ES-I3 (cell line): ENCODE data around the gene F2.

Experiments used
- H3K36me3 ChIP-seq: 2 replicates; pipeline ENCODE4 v1.6.1; 2013; ENCODE audit warnings: mild to moderate bottlenecking, low read length, control low read depth, moderate library complexity; ENCODE audit not compliant: insufficient read depth
- H3K4me1 ChIP-seq: 2 replicates; pipeline ENCODE4 v1.6.1; 2013; ENCODE audit warnings: mild to moderate bottlenecking, control low read depth, low read length; ENCODE audit not compliant: insufficient read depth
- H3K9ac ChIP-seq: 2 replicates; pipeline ENCODE4 v1.6.1; 2013; ENCODE audit warnings: low read depth, mild to moderate bottlenecking, low read length, moderate library complexity
- H3K9me3 ChIP-seq: 2 replicates; pipeline ENCODE4 v1.6.1; 2013; ENCODE audit warnings: mild to moderate bottlenecking, low read length, moderate library complexity; ENCODE audit not compliant: control insufficient read depth, insufficient read depth

Gene F2

DNA sequence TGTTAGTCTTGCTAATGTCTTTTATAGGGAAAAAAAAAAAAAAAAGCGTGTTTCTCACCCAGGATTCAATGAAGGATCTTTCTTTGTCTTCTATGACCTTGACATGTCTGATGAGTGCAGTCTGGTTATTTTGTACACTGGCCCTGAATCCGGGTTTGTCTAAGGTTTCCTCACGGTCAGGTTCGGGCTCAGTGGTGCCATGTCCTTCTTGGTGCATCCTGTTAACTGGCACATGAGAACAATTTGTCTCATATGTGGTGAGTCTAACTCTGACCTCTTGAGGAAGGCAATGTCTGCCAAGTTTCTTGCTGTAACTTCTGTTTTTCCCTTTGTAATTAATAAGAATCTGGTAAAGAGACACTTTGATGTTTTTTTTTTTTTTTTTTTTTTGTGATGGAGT lies 12.5 kb downstream of the F2 start:
- no peaks in the 10 kb centered on the region for H3K9me3 ChIP-seq
- no peaks in the 10 kb centered on the region for H3K36me3 ChIP-seq
- no peak overlapping the region for H3K9ac ChIP-seq
- no peaks in the 10 kb centered on the region for H3K4me1 ChIP-seq

DNA sequence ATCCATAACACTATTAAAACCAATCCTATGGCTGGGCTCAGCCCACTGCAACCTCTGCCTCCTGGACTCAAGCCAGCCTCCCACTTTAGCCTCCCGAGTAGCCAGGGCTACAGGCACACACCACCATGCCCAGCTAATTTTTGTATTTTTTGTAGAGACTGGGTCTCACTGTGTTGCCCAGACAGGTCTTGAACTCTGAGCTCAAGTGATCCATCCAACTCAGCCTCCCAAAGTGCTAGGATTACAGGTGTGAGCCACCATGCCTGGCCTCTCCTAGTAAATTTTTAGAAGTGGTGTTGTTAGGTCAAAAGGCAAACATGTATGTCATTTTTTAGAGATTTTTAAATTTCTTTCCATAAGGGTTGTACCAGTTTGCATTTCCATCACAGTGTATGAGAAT lies 14.2 kb downstream of the F2 start:
- H3K36me3 ChIP-seq = no peaks in the 10 kb centered on the region
- H3K4me1 ChIP-seq = no peaks in the 10 kb centered on the region
- no peak overlapping the region for H3K9ac ChIP-seq
- H3K9me3 ChIP-seq = no peaks in the 10 kb centered on the region

DNA sequence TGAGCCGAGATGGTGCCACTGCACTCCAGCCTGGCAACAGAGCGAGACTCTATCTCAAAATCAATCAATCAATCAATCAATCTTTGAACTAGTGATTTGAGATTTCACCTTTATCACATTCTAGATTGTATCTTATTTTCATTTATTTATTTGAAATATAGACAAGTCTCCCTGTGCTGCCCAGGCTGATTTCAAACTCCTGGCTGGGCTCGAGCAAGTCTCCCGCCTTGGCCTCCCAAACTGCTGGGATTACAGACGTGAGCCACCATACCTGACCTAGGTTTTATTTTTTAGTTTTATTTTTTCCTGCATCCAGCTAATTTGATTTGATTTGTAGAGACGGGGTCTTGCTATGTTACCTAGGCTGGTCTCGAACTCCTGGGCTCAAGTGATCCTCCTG lies 17.1 kb downstream of the F2 start:
- Histone ChIP-seq H3K9ac (no peak overlapping the region), H3K9me3 (no peaks in the 10 kb centered on the region), H3K36me3 (no peaks in the 10 kb centered on the region), H3K4me1 (no peaks in the 10 kb centered on the region)

DNA sequence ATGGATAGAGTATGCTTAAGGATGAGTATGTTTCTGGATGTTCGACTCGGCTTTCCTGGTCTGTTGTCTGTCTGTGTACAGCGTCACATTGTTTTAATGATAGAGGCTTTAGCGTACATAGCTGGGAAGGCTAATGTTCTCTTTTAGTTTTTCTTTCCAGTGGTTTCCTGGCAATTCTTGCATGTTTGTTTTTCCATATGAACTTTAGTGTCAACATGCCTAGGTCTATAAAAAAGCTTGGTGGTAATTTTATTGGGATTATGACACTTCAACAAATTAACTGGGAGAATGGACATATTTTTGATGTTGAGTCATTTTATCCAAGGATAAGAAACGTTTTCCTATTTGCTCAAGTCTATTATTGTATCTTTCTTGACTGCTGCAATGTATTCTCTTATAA lies 17.6 kb downstream of the F2 start:
- Histone ChIP-seq H3K36me3 (peaks cover 2% of the 10 kb centered on the region; the same call in 1 of the 2 replicates), H3K4me1 (no peaks in the 10 kb centered on the region), H3K9me3 (no peaks in the 10 kb centered on the region), H3K9ac (no peak overlapping the region)

DNA sequence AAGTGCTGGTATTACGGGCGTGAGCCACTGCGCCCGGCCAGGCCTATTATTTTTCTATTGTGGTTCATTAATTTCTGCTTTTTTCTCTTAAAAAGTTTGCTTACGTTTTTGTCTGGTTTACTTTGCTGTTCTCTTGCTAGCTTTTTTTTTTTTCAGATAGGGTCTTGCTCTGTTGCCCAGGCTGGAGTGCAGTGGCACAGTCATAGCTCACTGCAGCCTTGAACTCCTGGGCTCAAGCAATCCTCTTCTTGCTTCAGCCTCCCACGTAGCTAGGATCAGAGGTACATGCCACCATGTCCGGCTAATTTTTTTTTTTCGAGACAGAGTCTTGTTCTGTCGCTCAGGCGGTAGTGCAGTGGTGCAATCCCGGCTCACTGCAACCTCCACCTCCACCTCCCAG lies 18.7 kb downstream of the F2 start:
- Histone ChIP-seq H3K4me1 (no peaks in the 10 kb centered on the region), H3K9me3 (no peaks in the 10 kb centered on the region), H3K9ac (no peak overlapping the region), H3K36me3 (peaks cover 10% of the 10 kb centered on the region)

DNA sequence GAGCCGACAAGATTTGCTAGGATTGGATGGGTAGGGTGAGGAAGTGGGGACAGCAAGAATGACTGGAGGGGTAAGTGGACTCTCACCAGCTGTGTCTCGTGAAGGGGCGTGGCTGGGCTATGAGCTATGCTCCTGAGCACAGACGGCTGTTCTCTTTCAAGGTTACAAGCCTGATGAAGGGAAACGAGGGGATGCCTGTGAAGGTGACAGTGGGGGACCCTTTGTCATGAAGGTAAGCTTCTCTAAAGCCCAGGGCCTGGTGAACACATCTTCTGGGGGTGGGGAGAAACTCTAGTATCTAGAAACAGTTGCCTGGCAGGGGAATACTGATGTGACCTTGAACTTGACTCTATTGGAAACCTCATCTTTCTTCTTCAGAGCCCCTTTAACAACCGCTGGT lies 19.9 kb downstream of the F2 start:
- Histone ChIP-seq H3K4me1 (no peaks in the 10 kb centered on the region), H3K36me3 (peaks cover 18% of the 10 kb centered on the region), H3K9ac (no peak overlapping the region), H3K9me3 (no peaks in the 10 kb centered on the region)

DNA sequence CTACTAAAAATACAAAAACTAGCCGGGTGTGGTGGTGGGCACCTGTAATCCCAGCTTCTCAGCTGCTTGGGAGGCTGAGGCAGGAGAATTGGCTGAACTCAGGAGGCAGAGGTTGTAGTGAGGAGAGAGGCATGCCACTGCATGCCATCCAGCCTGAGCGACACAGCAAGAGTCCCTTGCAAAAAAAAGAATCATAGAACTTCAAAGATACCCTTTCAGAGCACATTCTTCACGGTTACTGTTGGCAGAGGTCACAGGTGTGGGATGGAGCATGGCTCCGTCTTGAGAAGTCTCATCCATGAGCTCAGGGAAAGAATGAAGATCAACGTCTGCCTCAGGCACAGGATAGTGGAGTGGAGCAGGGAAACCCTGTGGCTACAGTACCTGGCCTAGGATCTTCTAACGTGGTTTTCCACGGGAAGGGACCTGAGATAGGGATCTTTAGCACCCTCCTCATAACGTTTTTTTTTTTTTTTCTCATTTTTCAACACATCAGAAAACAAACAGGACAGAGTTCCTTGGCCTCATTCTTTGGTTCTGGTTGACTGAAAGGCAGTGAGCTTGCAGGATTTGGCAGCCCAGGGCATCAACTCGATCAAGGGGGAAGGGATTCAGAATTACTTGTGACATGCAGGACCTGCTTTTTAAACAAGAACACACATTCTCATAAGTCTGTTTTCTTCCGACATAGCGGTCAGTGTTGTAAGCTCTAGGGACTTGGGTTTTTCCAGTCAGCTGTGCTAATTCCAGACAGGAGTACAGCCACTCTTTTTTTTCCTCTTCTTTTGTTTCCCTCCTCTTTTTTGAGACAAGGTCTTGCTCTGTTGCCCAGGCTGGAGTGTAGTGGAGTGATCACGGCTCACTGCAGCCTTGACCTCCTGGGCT lies 22.8 kb downstream of the F2 start:
- no peaks in the 10 kb centered on the region for H3K4me1 ChIP-seq
- H3K9me3 ChIP-seq = no peaks in the 10 kb centered on the region
- H3K9ac ChIP-seq = no peak overlapping the region
- H3K36me3 ChIP-seq = peaks cover 32% of the 10 kb centered on the region

DNA sequence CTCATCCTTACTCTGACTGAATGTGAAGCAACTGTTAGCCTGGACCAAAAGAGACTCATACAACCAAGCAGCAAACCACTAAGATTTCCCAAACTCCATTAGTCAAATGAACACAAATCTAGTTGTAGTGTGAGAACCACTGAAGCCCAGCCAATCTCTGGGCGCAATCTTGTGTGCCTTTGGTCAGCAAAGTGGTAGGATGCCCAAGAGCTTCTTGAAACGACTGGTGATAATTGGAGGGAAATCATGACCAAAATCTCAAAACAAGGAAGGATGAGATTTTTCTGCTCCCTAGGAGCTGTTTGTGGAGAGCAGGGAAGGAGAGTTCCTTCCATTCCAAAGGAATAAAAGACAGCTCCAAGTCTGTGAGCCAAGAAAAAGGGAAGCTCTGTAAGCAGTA lies 24.0 kb downstream of the F2 start:
- no peaks in the 10 kb centered on the region for H3K9me3 ChIP-seq
- peaks cover 32% of the 10 kb centered on the region for H3K36me3 ChIP-seq
- H3K4me1 ChIP-seq = no peaks in the 10 kb centered on the region
- H3K9ac ChIP-seq = no peak overlapping the region

DNA sequence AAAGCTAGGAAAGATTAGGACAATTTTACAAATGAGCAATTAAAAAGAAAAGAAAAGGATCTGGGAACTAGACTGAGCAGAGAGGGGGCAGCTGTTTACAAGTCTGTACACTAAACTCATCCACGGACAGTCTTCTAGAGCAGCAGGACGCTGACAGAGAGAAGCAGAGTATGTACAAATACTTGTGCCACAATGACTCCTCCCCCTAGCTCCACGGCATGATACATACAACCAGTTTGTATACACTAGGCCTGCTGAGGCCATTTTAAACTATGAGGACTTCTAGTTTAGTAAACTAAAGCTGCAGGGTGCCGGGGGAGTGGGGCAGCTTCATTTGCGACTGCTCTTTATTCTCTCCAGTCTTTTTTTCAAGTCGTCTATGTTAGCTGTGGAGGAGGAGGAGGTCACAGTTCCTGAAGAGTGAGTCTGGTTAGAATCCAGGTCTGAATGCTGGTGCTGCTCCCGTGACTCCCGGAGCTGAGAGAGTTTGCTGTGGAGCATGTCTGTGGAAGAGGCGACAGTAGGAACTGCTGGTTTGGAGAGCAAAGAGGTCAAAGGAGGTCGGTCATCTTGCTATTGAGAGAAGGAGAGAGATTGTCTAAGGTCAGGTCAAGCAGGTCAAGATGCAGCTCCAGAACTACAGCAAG lies 24.8 kb downstream of the F2 start:
- Histone ChIP-seq H3K36me3 (peaks cover 32% of the 10 kb centered on the region), H3K9ac (no peak overlapping the region), H3K4me1 (no peaks in the 10 kb centered on the region), H3K9me3 (no peaks in the 10 kb centered on the region)

DNA sequence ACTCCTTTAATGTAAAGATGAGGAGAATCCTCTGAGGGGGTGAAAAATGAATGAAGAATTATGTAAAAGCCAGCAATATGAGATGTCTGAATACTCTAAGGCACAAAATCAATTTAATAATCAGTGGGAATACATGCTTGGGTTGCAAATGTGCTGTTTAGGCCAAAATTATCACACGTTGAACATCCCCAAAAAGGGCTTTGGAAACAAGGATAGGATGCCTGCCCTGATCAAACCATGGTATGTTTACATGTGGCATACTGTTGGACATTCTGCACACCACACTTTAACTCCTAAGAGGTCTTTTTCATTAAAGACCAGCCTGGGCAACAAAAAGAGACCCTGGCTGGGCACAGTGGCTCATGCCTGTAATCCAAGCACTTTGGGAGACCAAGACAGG lies 26.3 kb downstream of the F2 start:
- H3K9me3 ChIP-seq = no peaks in the 10 kb centered on the region
- H3K9ac ChIP-seq = no peak overlapping the region
- H3K4me1 ChIP-seq = no peaks in the 10 kb centered on the region
- peaks cover 39% of the 10 kb centered on the region for H3K36me3 ChIP-seq

DNA sequence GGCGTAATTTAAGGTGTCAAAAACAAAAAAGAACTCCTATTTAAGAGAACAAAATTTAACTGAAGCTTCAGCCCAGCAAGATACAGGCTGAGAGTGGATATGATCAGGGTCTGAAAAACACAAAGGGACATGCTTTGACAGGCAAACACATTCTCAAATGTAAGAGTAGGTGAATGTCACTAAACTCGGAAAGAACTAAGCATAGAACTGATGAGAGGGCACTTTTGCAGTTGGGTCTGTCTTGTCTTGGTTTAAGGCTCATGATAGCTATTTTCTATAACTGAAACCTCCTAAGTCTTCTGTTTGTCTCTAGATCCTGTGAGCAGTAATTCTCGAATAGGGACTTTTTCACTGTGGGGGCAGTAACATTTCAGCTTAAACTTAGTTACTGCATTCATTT lies 27.0 kb downstream of the F2 start:
- H3K36me3 ChIP-seq = peaks cover 45% of the 10 kb centered on the region
- no peak overlapping the region for H3K9ac ChIP-seq
- H3K9me3 ChIP-seq = no peaks in the 10 kb centered on the region
- no peaks in the 10 kb centered on the region for H3K4me1 ChIP-seq

DNA sequence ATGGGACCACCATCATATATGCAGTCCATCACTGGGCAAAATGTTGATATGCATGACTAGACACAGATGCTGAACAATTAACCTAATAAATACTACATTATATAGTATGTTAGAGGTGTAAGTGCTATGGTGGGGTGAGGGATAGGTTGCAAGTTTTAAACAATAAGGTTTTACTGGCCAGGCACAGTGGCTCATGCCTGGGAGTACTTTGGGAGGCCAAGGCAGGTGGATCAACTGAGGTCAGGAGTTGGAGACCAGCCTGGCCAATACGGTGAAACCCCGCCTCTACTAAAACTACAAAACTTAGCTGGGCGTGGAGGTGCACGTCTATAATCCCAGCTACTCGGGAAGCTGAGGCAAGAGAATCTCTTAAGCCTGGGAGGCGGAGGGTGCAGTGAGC lies 28.1 kb downstream of the F2 start:
- H3K36me3 ChIP-seq = peaks cover 46% of the 10 kb centered on the region
- H3K4me1 ChIP-seq = no peaks in the 10 kb centered on the region
- no peaks in the 10 kb centered on the region for H3K9me3 ChIP-seq
- H3K9ac ChIP-seq = no peak overlapping the region

DNA sequence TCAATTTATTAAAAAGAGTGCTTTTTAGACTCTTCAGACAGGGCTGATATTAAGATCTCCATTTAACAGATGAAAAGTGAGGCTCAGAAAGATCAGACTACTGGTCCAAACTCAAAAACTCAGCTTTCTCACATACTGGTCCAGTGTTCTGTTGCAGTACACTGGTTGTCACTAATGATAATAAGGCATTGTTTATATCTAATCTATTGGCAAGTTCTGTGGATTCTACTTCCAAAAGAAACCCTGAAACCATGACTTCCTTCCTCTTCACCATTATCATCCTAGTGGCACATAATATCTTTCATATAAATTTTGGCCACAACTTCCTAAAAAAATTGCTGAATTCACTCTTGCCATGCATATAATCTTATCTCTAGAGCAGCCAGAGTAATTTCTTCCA lies 36.9 kb downstream of the F2 start:
- Histone ChIP-seq H3K4me1 (no peaks in the 10 kb centered on the region), H3K36me3 (peaks cover 47% of the 10 kb centered on the region), H3K9me3 (no peaks in the 10 kb centered on the region), H3K9ac (no peak overlapping the region)

DNA sequence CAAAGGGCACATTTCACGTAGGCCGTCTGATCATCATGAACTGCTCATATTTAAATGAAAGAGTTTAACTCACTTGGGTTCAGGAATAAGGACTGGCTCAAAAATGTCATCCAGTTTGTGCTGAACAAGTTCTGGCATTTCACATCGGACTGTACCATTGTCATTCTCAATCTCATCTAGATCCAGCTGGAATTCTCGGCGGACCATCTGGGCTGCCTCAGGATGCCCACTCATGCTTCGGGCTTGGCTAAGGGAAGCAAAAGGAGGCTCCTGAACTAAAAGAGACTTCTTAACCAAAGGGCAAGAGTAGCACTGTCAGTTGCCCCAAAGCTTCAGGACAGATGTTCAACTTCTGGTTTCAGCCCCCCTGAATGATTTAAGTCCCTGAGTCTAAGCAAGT lies 40.2 kb downstream of the F2 start:
- H3K36me3 ChIP-seq = peaks cover 52% of the 10 kb centered on the region
- no peaks in the 10 kb centered on the region for H3K4me1 ChIP-seq
- H3K9me3 ChIP-seq = no peaks in the 10 kb centered on the region

DNA sequence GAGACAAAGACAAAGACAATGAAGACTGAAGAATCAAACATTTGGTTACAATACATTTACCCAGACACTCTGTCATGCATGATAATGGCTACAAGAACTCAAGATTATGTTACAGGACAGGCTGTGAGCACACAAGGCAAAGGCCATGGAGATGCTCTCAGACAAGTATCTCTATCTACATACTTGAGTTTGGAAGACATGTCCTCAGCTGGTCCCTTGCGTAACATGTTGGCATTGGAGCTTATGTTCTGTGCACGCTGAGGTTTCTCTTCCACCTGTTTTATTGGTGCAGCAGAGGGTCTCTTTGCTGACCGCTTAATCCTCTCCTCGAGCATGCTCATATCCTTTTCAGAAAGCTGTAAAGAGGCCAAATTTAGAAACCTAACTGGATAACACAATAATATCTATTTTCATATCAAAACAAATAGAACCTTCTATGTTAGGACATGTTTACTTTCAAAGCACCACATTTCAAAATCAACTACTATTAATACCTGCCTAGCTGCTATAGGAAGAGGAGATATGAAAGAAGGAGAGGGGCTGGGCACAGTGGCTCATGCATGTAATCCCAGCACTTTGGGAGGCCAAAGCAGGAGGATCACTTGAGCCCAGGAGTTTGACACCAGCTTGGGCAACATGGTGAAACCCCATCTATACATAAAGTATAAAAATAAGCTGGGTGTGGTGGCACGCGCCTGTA lies 41.6 kb downstream of the F2 start:
- H3K9me3 ChIP-seq = no peaks in the 10 kb centered on the region
- H3K4me1 ChIP-seq = peaks cover 6% of the 10 kb centered on the region
- H3K36me3 ChIP-seq = peaks cover 49% of the 10 kb centered on the region
- H3K9ac ChIP-seq = no peak overlapping the region

More for the DNA sequence above, 40.2 kb downstream of the F2 start:
- no peak overlapping the region for H3K9ac ChIP-seq
